Activated CD4-positive, alpha-beta T cell treated with anti-CD3 and anti-CD28 coated beads for 36 hours (primary cell): ENCODE measurements around the gene DNASE1L2. TPM values are rescaled to one million over a fixed set of nuclear protein-coding genes. Genes with fewer than 3 reads are reported as not detected.

ENCODE experiments used
- ATAC-seq: fragments of 200-7000 bp; cut with Tn5 transposase; one replicate; pipeline ENCODE4 v1.10.0; 2021; ENCODE audit warnings: mild to moderate bottlenecking, moderate library complexity
- CTCF ChIA-PET: fragments of 350-600 bp; sonication (Branson Sonifier 250); formaldehyde crosslinking; loops from one replicate; lab custom pipeline; 2021; ENCODE audit warnings: antibody characterized with exemption; lab: Charles Lee
- POLR2A ChIA-PET: fragments of 350-600 bp; sonication (Branson Sonifier 250); formaldehyde crosslinking; loops from one replicate; lab custom pipeline; 2021; ENCODE audit warnings: antibody characterized with exemption, inconsistent platforms; lab: Charles Lee
- DNase-seq: peaks from one replicate; pipeline ENCODE4 v3.0.0-alpha.2; 2020
- H3K27ac Mint-ChIP-seq: one replicate; pipeline ENCODE4 v1.8.0; 2021; ENCODE audit warnings: mixed read lengths
- H3K27me3 Mint-ChIP-seq: one replicate; pipeline ENCODE4 v1.8.0; 2021; ENCODE audit warnings: mixed read lengths
- H3K36me3 Mint-ChIP-seq: one replicate; pipeline ENCODE4 v1.8.0; 2021; ENCODE audit warnings: low read depth, mixed read lengths
- H3K4me1 Mint-ChIP-seq: one replicate; pipeline ENCODE4 v1.8.0; 2021; ENCODE audit warnings: mixed read lengths
- H3K4me3 Mint-ChIP-seq: one replicate; pipeline ENCODE4 v1.8.0; 2021; ENCODE audit warnings: mild to moderate bottlenecking, moderate library complexity, mixed read lengths
- H3K9me3 Mint-ChIP-seq: one replicate; pipeline ENCODE4 v1.8.0; 2021; ENCODE audit warnings: low read depth, mixed read lengths
- intact Hi-C, 2 experiments: fragments of 100-400 bp; cut with DNase I in 1 of 2; cut with micrococcal nuclease in 1 of 2; formaldehyde crosslinking; loops; one replicate each; pipeline versions ENCODE4 v1.14.2 to v1.15.1; 2022 to 2024; cut with DNase I, micrococcal nuclease
- total RNA-seq, 2 experiments: library from RNA; stranded (reverse); gene quantifications; one replicate each; pipeline ENCODE4 v1.2.3, GENCODE V29; 2021

The DNASE1L2 gene
- total RNA-seq, 2 experiments from 2014 or later = 0.51 to 0.55 TPM

DNA sequence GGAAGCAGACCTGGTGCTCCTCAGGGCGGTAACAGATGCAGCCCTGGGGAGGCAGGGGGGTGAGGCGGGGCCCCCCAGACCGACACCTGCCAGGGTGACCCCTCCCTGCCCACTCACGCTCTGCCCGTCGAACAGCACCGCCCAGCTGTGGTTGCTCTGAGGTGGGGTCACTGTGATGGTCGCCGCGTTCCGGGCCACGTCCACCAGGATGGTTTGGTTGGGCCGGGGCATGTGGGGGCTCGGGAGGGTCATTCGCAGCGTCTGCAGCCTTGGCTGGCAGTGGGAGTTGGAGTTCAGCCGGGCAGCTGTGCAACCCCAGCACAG lies 26.3 kb upstream of the DNASE1L2 start:
- no peak overlapping the region for H3K4me3 Mint-ChIP-seq
- H3K27me3 Mint-ChIP-seq = no peaks in the 10 kb centered on the region
- no peak for ATAC-seq
- intact Hi-C loops = no loop called here
- ChIA-PET CTCF (no interaction called here), POLR2A (interaction anchor here (0.6 kb wide), 1 partner anchor 19 kb away, joined by 3 read pairs; no protein-coding TSS in a partner anchor)
- peaks cover 22% of the 10 kb centered on the region for H3K4me1 Mint-ChIP-seq
- H3K27ac Mint-ChIP-seq = no peak overlapping the region
- H3K36me3 Mint-ChIP-seq = peaks cover 37% of the 10 kb centered on the region
- no peak for DNase-seq
- no peaks in the 10 kb centered on the region for H3K9me3 Mint-ChIP-seq

DNA sequence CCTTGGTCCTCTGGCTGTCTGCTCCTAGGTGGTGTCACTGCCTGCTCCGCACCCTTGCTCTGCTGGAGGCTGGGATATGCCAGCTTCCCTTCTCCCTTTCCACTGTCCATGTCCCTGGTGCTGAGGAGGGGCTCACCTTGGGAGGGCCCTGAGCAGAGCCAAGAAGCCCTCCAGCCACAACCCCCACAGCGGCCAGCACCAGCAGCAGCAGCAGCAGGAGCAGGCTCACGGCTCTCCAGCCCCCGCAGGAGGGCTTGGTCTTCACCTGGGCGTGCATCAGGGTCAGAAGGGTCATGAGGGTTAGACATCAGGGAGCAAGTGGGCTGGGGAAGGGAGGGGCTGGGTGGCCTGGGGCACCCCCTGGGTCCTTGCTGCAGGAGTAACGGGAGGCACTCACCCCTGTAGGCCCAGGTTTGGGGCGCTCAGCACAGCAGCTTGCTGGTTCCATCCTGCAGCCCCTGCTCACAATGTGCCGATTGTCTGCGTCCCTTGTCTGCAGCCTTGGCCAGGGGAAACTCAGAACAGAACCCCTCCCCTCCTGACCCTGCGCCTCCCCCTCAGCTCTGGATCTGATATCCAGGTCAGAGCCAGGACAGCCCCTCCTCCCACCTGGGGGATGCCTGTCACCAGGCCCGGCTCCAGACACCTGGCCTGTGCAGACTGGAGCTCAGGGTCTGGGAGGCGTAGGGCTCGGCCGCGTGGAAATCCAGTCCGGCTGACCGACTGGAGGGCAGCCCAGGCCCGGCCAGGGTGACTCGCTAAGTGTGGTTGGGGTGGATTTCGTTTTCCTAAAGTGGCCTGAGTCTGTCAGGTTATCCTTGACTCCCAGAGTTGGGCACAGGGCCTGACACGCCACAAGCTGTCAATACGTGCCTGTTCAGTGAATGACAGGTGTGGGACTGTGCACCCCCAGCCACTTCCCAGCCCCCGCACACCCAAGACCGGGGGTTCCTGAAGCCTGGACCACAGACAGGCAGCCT lies 25.6 kb upstream of the DNASE1L2 start, which contains the start of gene BRICD5:
TSS of gene BRICD5 (minus strand) at position 478 of the 980 bp plus-strand sequence. CDS start at position 448, 30 bp downstream.
- H3K36me3 Mint-ChIP-seq = peaks cover 37% of the 10 kb centered on the region
- intact Hi-C loops = no loop called here
- POLR2A ChIA-PET = interaction anchor here (0.6 to 1.0 kb wide), 2 partner anchors 20 to 56 kb away, joined by 3 to 6 read pairs; no protein-coding TSS in a partner anchor
- CTCF ChIA-PET = no interaction called here
- H3K27ac Mint-ChIP-seq = no peak within 1 kb of the TSS
- H3K27me3 Mint-ChIP-seq = no peaks in the 10 kb centered on the region
- DNase-seq (no peak), ATAC-seq (no peak)
- peaks cover 24% of the 10 kb centered on the region for H3K4me1 Mint-ChIP-seq
- no peaks in the 10 kb centered on the region for H3K9me3 Mint-ChIP-seq
- H3K4me3 Mint-ChIP-seq = no peak within 1 kb of the TSS

DNA sequence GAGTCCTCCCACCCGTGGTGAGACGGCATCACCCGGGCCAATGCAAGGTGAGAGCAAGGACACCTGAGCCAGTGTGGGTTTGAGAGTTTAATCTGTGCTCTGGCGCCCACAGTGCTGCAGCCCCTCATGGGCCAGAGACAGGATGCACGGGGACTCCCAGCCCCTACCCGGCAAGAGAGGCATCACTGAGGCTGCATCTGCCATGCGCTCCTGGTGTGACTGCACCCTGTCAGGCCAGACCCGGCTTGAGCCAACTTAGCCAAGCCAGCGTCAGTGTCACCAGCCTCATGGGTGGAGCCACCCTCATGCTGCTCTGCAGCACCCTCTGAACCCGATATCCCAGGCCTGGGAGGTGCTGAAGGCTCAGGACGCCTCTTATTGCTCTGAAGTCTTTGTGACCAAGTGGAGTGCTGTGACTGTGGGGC lies 24.3 kb upstream of the DNASE1L2 start:
- Mint-ChIP-seq H3K4me3 (peak overlapping the region; percentile 53), H3K27ac (no peak overlapping the region), H3K36me3 (peaks cover 30% of the 10 kb centered on the region), H3K4me1 (peaks cover 25% of the 10 kb centered on the region), H3K27me3 (no peaks in the 10 kb centered on the region), H3K9me3 (no peaks in the 10 kb centered on the region)
- ChIA-PET POLR2A (interaction anchor here (1.0 kb wide), 1 partner anchor 57 kb away, joined by 6 read pairs; no protein-coding TSS in a partner anchor), CTCF (no interaction called here)
- intact Hi-C loops = no loop called here
- ATAC-seq = no peak
- DNase-seq = no peak

DNA sequence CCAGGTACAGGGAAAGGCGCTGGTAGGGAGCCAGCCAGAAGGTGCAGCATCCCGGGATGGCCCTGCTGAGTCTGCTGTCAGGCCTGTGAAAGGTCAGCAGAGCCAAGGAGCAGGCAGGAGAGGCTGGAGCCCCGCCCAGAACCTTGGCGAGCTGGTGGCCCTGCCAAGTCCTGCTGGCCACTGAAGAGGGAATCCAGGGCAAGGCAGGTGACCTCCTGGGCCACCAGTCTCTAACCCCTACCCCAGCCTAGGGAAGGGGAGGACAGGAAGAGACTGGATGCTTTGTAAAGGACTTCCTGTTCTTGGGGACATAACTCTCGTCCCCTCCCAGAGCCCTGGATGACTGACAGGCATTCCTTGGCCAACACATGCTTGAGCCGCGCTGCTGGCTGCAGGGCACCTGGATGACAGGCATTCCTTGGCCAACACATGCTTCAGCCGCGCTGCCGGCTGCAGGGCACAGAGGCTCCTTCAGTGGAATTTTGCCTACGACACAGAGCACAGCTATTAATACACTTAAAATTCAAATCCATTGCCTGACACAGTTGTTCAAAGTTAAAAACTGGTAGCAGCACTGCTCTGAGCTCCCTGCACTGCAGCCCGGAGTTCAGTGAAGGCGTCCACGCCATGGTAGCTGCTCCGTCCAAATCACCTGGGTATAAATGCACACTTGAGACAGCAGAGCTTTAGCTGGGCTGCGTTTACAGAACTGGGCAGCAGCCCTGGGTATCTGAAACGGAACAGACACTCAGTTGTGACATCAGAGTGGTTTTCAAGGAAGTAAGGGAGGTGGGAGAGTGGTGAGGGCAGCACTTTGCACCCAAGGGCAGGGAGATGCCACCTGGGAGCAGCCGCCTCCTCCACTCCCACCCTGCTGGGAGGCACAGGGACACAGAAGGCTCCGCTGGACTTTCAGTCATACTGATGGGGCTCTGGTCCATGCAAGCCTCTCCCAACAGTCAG lies 23.6 kb upstream of the DNASE1L2 start:
- Mint-ChIP-seq H3K9me3 (no peaks in the 10 kb centered on the region), H3K4me1 (peaks cover 21% of the 10 kb centered on the region), H3K36me3 (peaks cover 23% of the 10 kb centered on the region), H3K4me3 (peak overlapping the region; percentile 79), H3K27me3 (no peaks in the 10 kb centered on the region), H3K27ac (no peak overlapping the region)
- DNase-seq (no peak), ATAC-seq (no peak)
- intact Hi-C loops = no loop called here
- CTCF ChIA-PET = no interaction called here
- POLR2A ChIA-PET = no interaction called here

DNA sequence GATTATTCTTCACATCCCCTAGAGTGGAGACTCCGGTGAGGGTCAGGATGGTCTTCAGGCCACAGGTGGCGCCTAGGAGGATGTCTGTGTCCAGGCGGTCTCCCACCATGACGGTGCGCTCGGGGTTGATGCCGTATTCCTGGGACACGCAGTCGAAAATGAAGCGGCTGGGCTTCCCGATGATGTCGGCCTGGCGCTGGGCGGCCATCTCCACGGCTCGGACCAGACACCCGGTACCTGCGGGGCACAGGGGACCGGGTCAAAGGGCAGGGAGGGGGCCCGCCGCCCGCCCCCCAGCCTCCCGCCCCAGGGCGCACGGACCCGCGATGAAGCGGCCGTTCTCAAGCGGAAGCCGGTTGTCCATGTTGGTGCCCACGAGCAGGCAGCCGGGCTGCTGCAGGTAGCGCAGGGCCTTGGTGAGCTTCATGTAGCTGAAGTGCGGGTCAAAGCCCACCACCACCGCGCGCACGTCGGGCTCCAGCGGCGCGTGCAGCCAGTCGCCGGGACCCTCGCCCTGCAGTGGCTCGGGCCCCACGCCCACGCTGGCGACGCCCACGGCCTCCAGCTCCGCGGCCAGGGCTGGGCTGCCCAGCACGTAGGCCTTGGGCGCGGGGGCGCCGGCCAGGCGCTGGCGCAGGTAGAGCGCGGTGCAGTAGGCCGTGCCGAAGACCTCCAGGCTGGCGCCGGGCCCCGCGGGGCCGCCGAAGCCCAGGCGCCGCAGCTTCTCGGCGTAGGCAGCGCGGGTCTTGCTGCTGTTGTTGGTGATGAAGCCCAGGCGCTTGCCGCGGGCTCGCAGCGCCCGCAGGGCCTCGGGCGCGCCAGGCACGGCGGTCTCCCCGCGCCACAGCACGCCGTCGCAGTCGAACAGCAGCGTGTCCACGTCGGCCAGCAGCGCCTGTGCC lies 22.2 kb upstream of the DNASE1L2 start:
- intact Hi-C loops = loop anchor here (1.0 to 2.0 kb wide), 3 partner anchors 9 to 127 kb away; partner anchors contain the start of genes ABCA3 (in 1 of the 2), E4F1 (in 1 of the 2) and MLST8 (in 1 of the 2)
- peaks cover 18% of the 10 kb centered on the region for H3K4me1 Mint-ChIP-seq
- H3K9me3 Mint-ChIP-seq = no peaks in the 10 kb centered on the region
- peak overlapping the region; percentile 45 for H3K27ac Mint-ChIP-seq
- ChIA-PET CTCF (interaction anchor here (0.6 to 1.4 kb wide), 5 partner anchors 11 to 1528 kb away, joined by 3 to 5 read pairs (median 4); no protein-coding TSS in a partner anchor), POLR2A (interaction anchor here (0.5 to 1.2 kb wide), 7 partner anchors 19 to 917 kb away, joined by 3 to 11 read pairs (median 4); partner anchors contain the start of genes ECI1, RPS2 and TRAF7)
- ATAC-seq (no peak), DNase-seq (peak; percentile 40)
- H3K36me3 Mint-ChIP-seq = peaks cover 20% of the 10 kb centered on the region
- H3K27me3 Mint-ChIP-seq = no peaks in the 10 kb centered on the region
- peak overlapping the region; percentile 79 for H3K4me3 Mint-ChIP-seq

DNA sequence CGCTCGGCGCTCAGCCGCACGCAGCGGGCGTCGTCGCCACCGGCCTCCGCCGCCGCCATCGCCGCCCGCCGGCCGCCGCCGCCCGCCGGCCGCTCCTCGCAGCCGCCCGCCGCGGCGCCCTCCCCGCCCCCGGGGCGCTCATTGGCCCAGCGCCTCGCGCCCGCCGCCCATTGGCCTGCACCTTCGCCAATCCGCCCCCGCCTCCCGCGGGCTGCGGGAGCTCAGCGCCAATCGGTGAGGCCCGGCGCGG lies 21.6 kb upstream of the DNASE1L2 start, which contains the start of gene PGP:
TSS of gene PGP (minus strand) at position 122 of the 250 bp plus-strand sequence. CDS start at position 59, 63 bp downstream.
- H3K4me1 Mint-ChIP-seq = peaks cover 18% of the 10 kb centered on the region
- ChIA-PET CTCF (interaction anchor here (0.6 to 1.4 kb wide), 5 partner anchors 11 to 1529 kb away, joined by 3 to 5 read pairs (median 4); no protein-coding TSS in a partner anchor), POLR2A (interaction anchor here (0.5 to 1.2 kb wide), 7 partner anchors 20 to 918 kb away, joined by 3 to 11 read pairs (median 4); partner anchors contain the start of genes ECI1, RPS2 and TRAF7)
- peak within 1 kb of the TSS; percentile 89 for H3K4me3 Mint-ChIP-seq
- ATAC-seq (no peak), DNase-seq (no peak)
- H3K9me3 Mint-ChIP-seq = no peaks in the 10 kb centered on the region
- no peaks in the 10 kb centered on the region for H3K27me3 Mint-ChIP-seq
- intact Hi-C loops = loop anchor here (1.0 to 2.0 kb wide), 3 partner anchors 9 to 126 kb away; partner anchors contain the start of genes ABCA3 (in 1 of the 2), E4F1 (in 1 of the 2) and MLST8 (in 1 of the 2)
- H3K36me3 Mint-ChIP-seq = peaks cover 20% of the 10 kb centered on the region
- peak within 1 kb of the TSS; percentile 91 for H3K27ac Mint-ChIP-seq

DNA sequence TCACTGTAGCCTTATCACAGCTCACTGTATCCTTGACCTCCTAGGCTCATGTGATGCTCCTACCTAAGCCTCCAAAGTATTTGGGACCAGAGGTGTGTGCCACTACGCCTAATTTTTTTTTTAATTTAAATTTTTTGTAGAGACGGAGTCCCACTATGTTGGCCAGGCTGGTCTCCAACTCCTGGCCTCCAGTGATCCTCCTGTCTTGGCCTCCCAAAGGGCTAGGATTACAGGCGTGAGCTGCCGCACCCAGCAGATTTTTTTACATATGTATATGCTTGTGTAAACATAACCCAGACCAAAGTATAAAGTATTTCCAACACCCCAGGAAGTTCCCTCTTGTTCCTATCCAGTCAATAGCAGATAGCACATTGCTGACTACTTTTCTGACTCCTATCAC lies 19.9 kb upstream of the DNASE1L2 start:
- peak overlapping the region; percentile 89 for H3K4me3 Mint-ChIP-seq
- H3K4me1 Mint-ChIP-seq = peaks cover 18% of the 10 kb centered on the region
- H3K9me3 Mint-ChIP-seq = no peaks in the 10 kb centered on the region
- H3K27me3 Mint-ChIP-seq = no peaks in the 10 kb centered on the region
- DNase-seq = no peak
- peaks cover 17% of the 10 kb centered on the region for H3K36me3 Mint-ChIP-seq
- ATAC-seq = no peak
- intact Hi-C loops = no loop called here
- POLR2A ChIA-PET = no interaction called here
- CTCF ChIA-PET = interaction anchor here (0.5 kb wide), 1 partner anchor 293 kb away, joined by 3 read pairs; no protein-coding TSS in a partner anchor
- H3K27ac Mint-ChIP-seq = peak overlapping the region; percentile 60

DNA sequence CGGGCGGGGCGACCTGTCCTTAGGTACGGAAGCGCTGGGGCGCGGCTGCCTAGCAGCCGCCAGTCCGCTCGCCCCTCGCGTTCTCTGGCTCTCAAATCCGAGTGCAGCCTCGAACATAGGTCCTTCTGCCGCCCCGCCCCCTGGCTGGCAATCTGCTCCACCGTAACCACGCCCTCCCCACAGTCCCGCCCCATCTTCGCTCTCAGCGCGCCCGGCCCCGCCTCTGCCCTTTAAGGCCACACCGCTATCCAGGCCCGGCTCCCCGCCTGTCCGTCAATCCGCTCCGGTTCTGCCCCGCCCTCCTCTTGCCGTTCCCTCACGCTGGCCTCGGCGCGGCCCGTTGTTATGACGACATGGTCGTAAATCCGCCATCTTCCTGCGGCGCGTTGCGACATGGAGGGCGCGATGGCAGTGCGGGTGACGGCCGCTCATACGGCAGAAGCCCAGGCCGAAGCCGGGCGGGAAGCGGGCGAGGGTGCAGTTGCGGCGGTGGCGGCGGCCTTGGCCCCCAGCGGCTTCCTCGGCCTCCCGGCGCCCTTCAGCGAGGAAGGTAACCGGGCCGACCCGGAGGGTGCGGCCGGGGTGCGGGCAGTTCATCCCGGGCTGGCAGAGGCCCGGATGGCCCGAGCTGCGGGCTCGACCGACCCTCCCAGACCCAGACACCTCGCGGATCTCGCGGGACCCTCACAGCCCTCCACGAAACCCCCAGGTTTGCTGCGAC lies 12.9 kb upstream of the DNASE1L2 start, which contains the start of gene E4F1:
TSS of gene E4F1 (plus strand) at position 371 of the 721 bp plus-strand sequence. CDS start at position 394, 23 bp downstream.
- ATAC-seq = peak; percentile 99
- Mint-ChIP-seq H3K4me1 (peaks cover 15% of the 10 kb centered on the region), H3K9me3 (no peaks in the 10 kb centered on the region), H3K4me3 (peak within 1 kb of the TSS; percentile 78), H3K27ac (peak within 1 kb of the TSS; percentile 13), H3K36me3 (peaks cover 10% of the 10 kb centered on the region), H3K27me3 (no peaks in the 10 kb centered on the region)
- DNase-seq = peak; percentile 100
- CTCF ChIA-PET = interaction anchor here (0.9 to 1.4 kb wide), 2 partner anchors 17 to 205 kb away, joined by 3 read pairs; no protein-coding TSS in a partner anchor
- POLR2A ChIA-PET = interaction anchor here (0.6 to 1.4 kb wide), 2 partner anchors 30 to 1785 kb away, joined by 3 to 7 read pairs; no protein-coding TSS in a partner anchor
- intact Hi-C loops = loop anchor here (1.0 to 10.0 kb wide), 19 partner anchors 8 to 531 kb away; partner anchors contain the start of genes ECI1 (in 2 of the 2), MLST8 (in 2 of the 2), RNPS1 (in 2 of the 2) and TRAF7 (in 2 of the 2)

DNA sequence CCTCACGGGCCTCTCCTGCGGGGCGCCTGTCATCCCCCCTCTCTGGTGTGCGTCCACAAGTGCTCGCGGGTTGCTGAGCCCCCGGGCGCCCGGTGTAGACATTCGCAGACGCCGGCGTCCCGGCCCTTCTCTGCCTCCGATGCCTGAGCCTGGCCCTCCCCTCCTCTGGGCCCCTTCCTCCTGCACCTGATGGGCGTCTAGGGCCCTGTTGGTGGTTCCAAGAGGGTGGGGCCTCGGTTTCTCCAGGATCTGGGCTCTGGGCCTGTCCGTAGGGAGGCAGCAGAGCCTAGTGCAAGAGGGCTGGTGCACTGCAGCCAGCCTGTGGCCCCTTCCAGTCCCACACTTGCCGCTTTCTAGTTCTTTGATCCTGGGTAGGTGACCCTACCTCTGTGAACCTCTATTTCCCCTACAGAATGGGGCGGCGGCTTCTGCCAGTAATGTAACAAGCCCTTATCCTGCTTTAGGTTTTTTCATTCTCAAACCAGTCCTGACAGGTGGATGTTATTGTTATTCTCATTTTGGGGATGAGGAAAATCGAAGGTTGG lies 12.2 kb upstream of the DNASE1L2 start:
- ChIA-PET POLR2A (interaction anchor here (1.4 kb wide), 1 partner anchor 30 kb away, joined by 3 read pairs; no protein-coding TSS in a partner anchor), CTCF (interaction anchor here (1.0 kb wide), 1 partner anchor 616 kb away, joined by 3 read pairs; no protein-coding TSS in a partner anchor)
- H3K4me1 Mint-ChIP-seq = peaks cover 15% of the 10 kb centered on the region
- ATAC-seq = peak; percentile 8
- H3K4me3 Mint-ChIP-seq = peak overlapping the region; percentile 78
- peaks cover 10% of the 10 kb centered on the region for H3K36me3 Mint-ChIP-seq
- H3K27me3 Mint-ChIP-seq = no peaks in the 10 kb centered on the region
- intact Hi-C loops = loop anchor here (1.0 to 10.0 kb wide), 19 partner anchors 9 to 531 kb away; partner anchors contain the start of genes ECI1 (in 2 of the 2), MLST8 (in 2 of the 2), RNPS1 (in 2 of the 2) and TRAF7 (in 2 of the 2)
- DNase-seq = peak; percentile 54
- no peak overlapping the region for H3K27ac Mint-ChIP-seq
- H3K9me3 Mint-ChIP-seq = no peaks in the 10 kb centered on the region
